ENCODE measurements around the gene AFF3. TPM values are rescaled to one million over a fixed set of nuclear protein-coding genes. Genes with fewer than 3 reads are reported as not detected.

The AFF3 gene
- total and polyA plus RNA-seq, 2 of the 13 experiments (the other 11 are each of a cell fraction or from before 2014, with no cell fraction given), result not detected

DNA sequence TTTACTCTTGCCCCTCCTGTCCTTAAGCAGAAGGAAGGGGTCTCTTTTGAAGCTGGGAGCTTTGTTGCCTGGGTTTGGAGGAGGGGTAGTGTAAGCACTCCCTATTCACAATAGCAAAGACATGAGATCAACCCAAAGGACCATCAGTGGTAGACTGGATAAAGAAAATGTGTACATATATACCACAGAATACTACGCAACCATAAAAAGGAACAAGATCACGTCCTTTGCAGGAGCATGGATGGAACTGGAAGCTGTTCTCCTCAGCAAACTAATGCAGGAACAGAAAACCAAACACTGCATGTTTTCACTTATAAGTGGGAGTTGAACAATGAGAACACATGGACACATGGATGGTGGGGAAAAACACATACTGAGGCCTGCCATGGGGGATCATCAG lies 371.5 kb downstream of the AFF3 start:
- BruUV-seq (replicated peaks), result no TSS peak
- Histone ChIP-seq H3K9me3 (ENCODE audit: low read length) (no peaks in the 10 kb centered on the region), H2AFZ (ENCODE audit: low read length) (no peak overlapping the region), H3K9ac (ENCODE audit: insufficient read depth, low read depth, low read length) (no peak overlapping the region), H3K4me3 (replicated peaks in 1 of 3; ENCODE audit: insufficient read depth in 1 of 3, low read depth in 2 of 3, low read length in 3 of 3) (no peak overlapping the region), H3K4me2 (ENCODE audit: low read depth, low read length) (no peak overlapping the region), H3K36me3 (replicated peaks in 1 of 2; ENCODE audit: control insufficient read depth in 1 of 2, insufficient read depth in 2 of 2, low read length in 2 of 2) (no peaks in the 10 kb centered on the region), H3K79me2 (ENCODE audit: insufficient read depth, low read length) (no peaks in the 10 kb centered on the region), H3K4me1 (ENCODE audit: insufficient read depth, low read length) (no peaks in the 10 kb centered on the region), H3K27ac (ENCODE audit: extremely low read length, insufficient read depth, low read length) (no peak overlapping the region), H3K27me3 (ENCODE audit: control insufficient read depth in 1 of 2, insufficient read depth in 2 of 2, low read length in 2 of 2) (no peaks in the 10 kb centered on the region), H4K20me1 (ENCODE audit: insufficient read depth, low read length) (no peaks in the 10 kb centered on the region)
- in situ Hi-C loops (cut with HindIII; ENCODE audit: extremely low pct_ligation_motif_present, low pct_unique_long_range_greater_than_20kb) (no loop called here), intact Hi-C loops (cut with micrococcal nuclease; ENCODE audit: unreplicated experiment) (no loop called here)
- WGBS (ENCODE audit: low lambda C conversion rate), result 38% methylated on average over 2 of the region's 2 CpGs
- POLR2A ChIA-PET, result no interaction called here
- no peak for ATAC-seq
- no peak for FAIRE-seq
- no peak for DNase-seq (ENCODE audit: low spot score)
- TF ChIP-seq, protein P1, sequence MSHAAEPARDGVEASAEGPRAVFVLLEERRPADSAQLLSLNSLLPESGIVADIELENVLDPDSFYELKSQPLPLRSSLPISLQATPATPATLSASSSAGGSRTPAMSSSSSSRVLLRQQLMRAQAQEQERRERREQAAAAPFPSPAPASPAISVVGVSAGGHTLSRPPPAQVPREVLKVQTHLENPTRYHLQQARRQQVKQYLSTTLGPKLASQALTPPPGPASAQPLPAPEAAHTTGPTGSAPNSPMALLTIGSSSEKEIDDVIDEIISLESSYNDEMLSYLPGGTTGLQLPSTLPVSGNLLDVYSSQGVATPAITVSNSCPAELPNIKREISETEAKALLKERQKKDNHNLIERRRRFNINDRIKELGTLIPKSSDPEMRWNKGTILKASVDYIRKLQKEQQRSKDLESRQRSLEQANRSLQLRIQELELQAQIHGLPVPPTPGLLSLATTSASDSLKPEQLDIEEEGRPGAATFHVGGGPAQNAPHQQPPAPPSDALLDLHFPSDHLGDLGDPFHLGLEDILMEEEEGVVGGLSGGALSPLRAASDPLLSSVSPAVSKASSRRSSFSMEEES (CRISPR knock-in tag; IDR thresholded peaks at IDR 0.05), result no peak
- TF ChIP-seq BRD4 (CRISPR knock-in tag; IDR thresholded peaks at IDR 0.05) (no peak), ZNF34 (CRISPR knock-in tag; IDR thresholded peaks at IDR 0.05; ENCODE audit: borderline replicate concordance) (no peak), SETDB1 (CRISPR knock-in tag; IDR thresholded peaks at IDR 0.05; ENCODE audit: borderline replicate concordance) (no peak), NR2F1 (CRISPR knock-in tag; IDR thresholded peaks at IDR 0.05) (no peak), SMAD9 (CRISPR knock-in tag; IDR thresholded peaks at IDR 0.05) (no peak), SOX13 (IDR thresholded peaks at IDR 0.05) (no peak), SOX13 (CRISPR knock-in tag; conservative IDR thresholded peaks at IDR 0.05 in 1 of 2, IDR thresholded peaks at IDR 0.05 in 1 of 2) (no peak), MTA3 (CRISPR knock-in tag; IDR thresholded peaks at IDR 0.05) (no peak)
- CTCF ChIA-PET (ENCODE audit: low intra/inter-chr PET ratio, low total read pairs), result no interaction called here

All from HepG2 (cell line).